Measurements from ENCODE around the gene DNAI1.
"Not testable (repeated sequence)": the region's sequence is repeated elsewhere in the genome, so short reads cannot be mapped to it uniquely, and the experiment has no call there.

The DNAI1 gene

DNA sequence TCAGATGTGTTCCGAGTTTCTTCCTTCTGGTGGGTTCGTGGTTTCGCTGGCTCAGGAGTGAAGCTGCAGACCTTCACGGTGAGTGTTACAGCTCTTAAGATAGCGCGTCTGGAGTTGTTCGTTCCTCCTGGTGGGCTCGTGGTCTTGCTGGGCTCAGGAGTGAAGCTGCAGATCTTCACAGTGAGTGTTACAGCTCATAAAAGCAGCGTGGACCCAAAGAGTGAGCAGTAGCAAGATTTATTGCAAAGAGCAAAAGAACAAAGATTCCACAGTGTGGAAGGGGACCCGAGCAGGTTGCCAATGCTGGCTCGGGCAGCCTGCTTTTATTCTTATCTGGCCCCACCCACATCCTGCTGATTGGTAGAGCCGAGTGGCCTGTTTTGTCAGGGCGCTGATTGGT, 23.0 kb downstream of the DNAI1 start:
- DNase-seq; in situ Hi-C loops (cut with HindIII; ENCODE audit: low pct_ligation_motif_present, low pct_unique_long_range_greater_than_20kb, low sequenced_read_pairs): not testable (repeated sequence)

DNA sequence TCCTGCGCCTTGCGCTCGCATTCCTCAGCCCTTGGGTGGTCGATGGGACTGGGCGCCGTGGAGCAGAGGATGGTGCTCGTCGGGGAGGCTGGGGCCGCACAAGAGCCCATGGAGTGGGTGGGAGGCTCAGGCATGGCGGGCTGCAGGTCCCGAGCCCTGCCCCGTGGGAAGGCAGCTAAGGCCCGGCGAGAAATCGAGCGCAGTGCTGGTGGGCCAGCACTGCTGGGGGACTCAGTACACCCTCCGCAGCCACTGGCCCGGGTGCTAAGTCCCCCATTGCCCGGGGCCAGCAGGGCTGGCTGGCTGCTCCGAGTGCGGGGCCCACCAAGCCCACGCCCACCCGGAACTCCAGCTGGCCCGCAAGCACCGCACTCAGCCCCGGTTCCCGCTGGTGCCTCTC, 24.1 kb downstream of the DNAI1 start:
- in situ Hi-C loops (cut with HindIII; ENCODE audit: low pct_ligation_motif_present, low pct_unique_long_range_greater_than_20kb, low sequenced_read_pairs); DNase-seq: not testable (repeated sequence)

DNA sequence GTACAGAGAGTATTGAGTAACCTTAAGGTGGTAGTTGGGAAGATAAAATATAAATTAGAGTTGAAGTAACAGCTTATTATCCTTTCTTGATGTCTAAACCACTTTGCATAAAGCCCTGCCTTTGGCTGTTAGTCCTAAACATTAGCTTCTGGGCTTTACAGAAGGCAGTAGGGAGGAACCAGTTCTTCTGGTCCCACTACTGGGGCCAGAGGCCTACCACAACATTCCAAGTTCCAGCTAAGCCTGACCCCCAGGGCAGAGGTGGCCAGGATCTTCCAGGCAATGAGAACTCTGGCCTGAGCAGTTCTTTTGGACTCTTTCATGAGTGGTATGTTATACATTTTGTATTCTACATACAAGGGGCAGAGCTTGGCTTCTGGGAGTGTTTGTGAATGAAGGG, 26.1 kb downstream of the DNAI1 start:
- in situ Hi-C loops (cut with HindIII; ENCODE audit: low pct_ligation_motif_present, low pct_unique_long_range_greater_than_20kb, low sequenced_read_pairs): no loop called here
- no peak for DNase-seq

DNA sequence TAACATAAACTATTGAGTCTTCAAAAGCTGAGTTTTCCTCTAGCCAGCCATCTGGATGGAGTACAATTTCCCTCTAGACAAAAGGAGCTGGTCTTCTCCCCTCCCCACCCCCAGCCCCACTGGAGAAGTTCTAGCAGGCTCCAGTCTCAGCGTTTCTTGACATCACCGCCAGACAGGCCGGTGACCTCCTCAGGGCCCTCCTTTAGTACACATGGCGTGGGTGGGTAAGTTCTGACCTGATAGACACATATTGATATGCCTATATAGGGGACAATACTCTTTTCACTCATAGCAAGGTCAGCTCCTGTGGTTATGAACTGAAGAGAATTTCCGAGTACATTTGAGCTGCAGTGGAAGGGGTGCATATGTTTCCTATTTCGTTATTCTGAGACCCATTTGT, 27.2 kb downstream of the DNAI1 start:
- in situ Hi-C loops (cut with HindIII; ENCODE audit: low pct_ligation_motif_present, low pct_unique_long_range_greater_than_20kb, low sequenced_read_pairs): no loop called here
- DNase-seq: no peak

DNA sequence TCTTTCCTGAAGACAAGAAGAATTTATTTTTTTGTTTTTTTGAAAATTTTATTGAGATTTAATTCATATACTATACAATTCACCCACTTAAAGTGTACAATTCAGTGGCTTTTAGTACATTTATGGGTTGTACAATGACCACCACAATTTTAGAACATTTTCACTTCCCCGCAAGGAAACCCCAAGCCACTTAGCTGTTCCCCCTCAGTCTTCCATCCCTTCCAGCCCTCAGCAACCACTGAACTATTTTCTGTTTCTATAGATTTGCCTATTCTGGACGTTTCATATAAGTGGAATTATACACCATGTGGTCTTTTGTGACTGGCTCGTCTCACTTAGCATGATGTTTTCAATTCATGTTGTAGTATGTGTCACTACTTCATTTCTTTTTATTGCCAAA, 28.0 kb downstream of the DNAI1 start:
- in situ Hi-C loops (cut with HindIII; ENCODE audit: low pct_ligation_motif_present, low pct_unique_long_range_greater_than_20kb, low sequenced_read_pairs): no loop called here
- DNase-seq: no peak

DNA sequence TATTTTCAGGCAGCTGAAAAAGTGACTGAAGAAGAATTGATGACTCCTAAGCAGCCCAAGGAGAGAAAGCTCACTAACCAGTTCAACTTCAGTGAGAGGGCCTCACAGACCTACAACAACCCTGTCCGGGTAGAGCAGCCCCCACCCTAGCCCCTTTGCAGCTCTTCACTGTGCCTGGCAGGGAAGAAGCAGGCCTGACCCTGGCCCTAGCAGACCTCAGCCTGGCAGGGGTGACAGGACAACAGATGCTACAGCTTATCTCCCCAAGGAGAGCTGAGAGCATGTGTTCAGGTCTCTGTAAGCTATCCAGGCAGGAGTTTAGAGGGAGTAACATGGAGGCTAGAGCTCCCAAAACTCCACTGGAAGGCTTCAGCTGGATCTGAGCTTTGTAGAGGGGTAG, 31.8 kb downstream of the DNAI1 start:
- in situ Hi-C loops (cut with HindIII; ENCODE audit: low pct_ligation_motif_present, low pct_unique_long_range_greater_than_20kb, low sequenced_read_pairs): no loop called here
- no peak for DNase-seq

DNA sequence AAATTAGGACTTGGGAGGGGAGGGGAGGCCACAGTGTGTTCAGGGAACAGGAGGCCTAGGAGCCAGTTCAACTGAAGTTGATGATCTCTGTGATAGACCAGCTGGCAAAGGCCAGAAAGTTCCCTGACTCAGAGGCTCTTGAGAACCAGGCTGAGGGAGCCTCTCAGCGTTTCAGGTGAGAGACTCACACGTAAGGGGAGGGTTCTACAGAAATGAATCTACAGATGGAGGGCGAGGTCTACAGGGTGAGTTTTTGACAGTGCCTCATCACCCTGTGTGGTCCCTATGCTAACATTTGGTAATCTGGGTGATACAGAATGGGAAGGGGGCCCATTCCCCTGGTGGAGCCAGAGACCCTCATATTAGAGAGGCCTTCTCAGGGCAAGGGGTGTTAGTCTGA, 32.2 kb downstream of the DNAI1 start:
- in situ Hi-C loops (cut with HindIII; ENCODE audit: low pct_ligation_motif_present, low pct_unique_long_range_greater_than_20kb, low sequenced_read_pairs): no loop called here
- DNase-seq: no peak

DNA sequence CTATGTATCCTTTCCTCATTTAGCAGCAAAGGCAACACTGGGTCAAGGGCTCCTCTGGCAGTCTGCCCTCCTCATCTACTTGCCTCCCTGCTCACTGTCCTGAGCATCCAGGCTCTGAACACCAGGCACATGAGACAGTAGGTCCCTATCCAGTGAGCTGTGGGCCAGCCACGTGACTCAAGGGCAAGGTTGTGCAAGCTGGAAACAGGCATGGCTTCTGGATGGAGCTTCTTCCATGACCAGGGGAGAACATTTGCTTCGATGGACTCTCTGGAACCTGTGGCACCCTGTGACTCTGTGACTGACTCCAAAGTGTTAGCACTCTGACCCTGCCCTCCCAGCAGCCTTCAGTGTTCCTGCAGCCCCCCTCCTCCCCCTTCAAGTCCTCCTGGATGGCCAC, 33.0 kb downstream of the DNAI1 start:
- DNase-seq: no peak
- in situ Hi-C loops (cut with HindIII; ENCODE audit: low pct_ligation_motif_present, low pct_unique_long_range_greater_than_20kb, low sequenced_read_pairs): no loop called here

DNA sequence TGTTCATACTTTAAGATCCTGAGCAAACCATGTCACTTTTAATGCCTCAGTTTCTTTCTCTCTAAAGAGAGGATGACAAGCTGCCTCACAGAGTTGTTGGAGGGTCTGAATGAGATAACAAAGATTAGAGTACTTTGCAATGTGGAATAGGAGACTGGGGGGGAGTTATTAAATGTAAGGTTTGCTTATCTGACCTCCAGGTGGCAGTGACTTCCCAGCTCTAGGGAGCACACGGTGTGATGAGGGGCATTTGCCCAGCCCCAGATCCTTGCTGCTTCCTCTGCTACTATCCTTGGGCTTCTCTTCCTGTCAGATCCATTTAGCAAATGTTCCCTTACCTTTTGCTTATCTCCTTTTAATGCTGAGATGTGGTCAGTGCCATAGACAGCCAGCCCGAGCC, 33.4 kb downstream of the DNAI1 start:
- no peak for DNase-seq
- in situ Hi-C loops (cut with HindIII; ENCODE audit: low pct_ligation_motif_present, low pct_unique_long_range_greater_than_20kb, low sequenced_read_pairs): no loop called here

DNA sequence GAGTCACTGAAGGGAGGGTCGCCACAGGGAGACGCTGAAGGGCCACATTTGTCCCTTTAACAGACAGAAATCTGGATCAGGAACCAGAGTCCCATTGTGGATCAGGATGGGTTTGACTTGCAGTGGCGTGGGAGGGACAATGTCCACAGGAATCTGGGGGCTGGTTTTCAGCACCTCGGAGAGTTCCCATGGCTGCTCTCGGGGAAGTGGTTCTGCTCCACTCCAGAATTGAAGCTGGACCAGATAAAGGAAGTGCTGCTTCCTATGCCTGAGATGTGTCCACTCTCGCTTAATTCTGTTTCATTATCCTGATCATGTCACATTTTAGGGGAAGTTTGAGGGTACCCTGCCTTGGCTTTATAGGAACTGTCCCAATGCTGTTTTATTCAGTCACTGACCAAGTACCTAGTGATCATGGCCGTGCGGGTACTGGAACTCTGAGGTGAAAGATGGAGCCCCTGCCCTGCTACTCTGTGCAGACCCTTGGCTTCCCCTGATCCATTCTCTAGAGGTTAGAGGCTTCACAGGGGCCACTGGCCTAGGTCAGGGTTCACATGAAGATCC, 35.4 kb downstream of the DNAI1 start:
- DNase-seq: peak; percentile 45
- in situ Hi-C loops (cut with HindIII; ENCODE audit: low pct_ligation_motif_present, low pct_unique_long_range_greater_than_20kb, low sequenced_read_pairs): no loop called here

DNA sequence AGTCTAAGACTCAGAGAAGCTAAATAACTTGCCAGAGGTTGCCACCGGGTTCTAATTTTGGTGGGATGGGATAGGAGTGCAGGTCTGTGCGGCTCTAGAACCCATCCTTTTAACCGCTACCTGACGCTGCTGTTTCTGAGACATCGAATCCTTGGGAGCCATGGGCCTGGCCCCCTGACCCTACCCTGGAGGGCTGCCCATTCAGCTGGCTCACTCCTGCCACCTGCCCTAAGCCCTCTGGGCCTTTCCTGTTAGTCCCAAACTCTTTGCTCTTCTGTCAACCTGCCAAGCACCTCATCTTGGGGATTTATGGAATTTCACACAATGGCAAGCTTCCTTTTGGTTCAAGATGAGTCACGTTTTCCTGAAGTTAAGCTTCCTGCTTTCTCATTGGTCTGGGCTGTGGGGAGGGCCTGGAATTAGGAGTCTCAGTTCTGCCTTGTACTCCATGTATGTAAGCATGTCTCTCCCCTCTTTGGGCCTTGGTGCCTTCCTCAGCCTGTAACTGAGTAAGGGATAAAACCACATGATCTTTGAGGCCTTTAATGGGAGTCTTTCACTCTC, 37.6 kb downstream of the DNAI1 start:
- in situ Hi-C loops (cut with HindIII; ENCODE audit: low pct_ligation_motif_present, low pct_unique_long_range_greater_than_20kb, low sequenced_read_pairs): no loop called here
- no peak for DNase-seq

DNA sequence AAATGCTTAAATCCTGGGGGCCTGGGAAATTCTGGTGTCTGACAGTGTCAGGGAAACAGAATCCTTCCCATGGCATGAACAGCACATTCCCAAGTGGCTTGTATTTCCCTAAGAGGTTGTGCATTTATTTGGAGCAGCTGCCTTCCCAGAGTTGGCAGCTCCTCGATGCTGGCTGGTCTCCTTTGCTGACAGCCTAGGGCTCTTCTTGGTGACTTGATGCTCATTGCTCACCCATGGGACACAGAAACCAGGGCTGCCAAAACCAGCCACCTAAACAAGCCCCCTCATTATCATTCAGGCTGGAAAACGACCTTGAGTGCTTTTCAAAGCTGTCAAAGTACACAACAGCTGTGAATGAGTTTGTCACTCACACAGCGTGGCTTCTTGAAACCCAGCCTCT, 39.9 kb downstream of the DNAI1 start:
- in situ Hi-C loops (cut with HindIII; ENCODE audit: low pct_ligation_motif_present, low pct_unique_long_range_greater_than_20kb, low sequenced_read_pairs): no loop called here
- no peak for DNase-seq

DNA sequence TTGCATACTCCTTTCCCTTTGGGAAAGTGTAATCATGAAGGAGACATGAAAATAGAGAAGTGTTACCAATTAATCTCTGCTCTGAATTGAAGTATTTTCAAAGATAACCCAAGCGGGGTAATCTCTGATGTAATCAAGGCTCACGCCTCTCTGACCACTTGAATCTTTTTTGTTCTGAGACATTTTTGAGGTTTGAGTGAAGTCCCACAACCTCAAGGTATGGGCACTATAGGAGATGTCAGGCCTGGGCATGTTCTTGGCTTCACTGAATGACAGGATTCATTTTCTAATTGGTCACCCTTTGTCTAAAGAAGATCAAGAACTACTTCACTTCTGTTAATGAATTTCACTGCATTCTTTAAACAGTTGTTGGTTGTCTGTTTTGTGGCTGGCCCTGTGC, 40.5 kb downstream of the DNAI1 start:
- in situ Hi-C loops (cut with HindIII; ENCODE audit: low pct_ligation_motif_present, low pct_unique_long_range_greater_than_20kb, low sequenced_read_pairs): no loop called here
- DNase-seq: no peak

DNA sequence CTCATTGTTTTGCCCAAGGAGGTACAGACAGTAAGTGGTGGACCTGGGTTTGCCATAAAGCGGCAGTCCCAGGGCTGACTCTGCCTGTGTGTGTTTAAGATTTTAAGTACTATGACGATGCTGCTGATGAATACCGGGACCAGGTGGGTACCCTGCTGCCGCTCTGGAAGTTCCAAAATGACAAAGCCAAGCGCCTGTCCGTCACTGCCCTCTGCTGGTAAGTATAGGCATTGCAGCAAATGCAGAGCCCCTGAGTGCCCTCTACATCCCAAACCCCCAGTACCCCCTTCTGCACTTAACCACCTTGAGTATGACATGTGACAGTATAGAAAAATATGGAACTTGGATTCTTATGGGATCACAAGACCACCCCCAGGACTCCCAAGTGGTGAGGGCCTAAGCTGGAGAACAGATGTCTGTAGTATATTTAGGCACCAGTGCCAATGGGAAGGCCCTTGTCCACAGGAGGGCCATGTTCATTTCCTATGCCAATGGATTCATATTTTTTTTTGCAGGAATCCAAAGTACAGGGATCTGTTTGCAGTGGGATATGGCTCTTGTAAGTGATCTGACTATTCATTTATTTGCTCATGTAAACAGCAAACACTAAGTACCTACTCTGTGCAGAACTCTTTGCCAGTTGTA, 42.1 kb downstream of the DNAI1 start:
- DNase-seq: peak; percentile 42
- in situ Hi-C loops (cut with HindIII; ENCODE audit: low pct_ligation_motif_present, low pct_unique_long_range_greater_than_20kb, low sequenced_read_pairs): no loop called here

DNA sequence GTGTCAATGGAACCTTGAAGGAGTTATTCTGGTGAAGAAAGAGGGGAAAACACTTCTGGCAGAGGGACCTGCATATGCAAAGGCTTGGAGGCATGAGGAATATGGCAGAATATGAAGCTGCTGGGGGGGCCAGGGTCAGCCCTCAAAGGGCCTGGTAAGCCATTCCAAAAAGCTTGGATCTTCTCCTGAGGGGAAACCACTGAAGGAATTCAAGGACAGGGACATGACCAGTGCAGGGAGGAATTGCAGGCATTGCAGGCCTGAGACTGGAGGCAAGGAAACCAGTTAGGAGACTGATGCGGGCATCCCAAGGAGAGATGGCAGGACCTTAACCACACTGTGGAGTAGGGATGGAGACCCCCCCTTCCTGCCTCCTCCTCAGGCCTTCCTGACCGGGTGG, 42.8 kb downstream of the DNAI1 start:
- in situ Hi-C loops (cut with HindIII; ENCODE audit: low pct_ligation_motif_present, low pct_unique_long_range_greater_than_20kb, low sequenced_read_pairs): no loop called here

DNA sequence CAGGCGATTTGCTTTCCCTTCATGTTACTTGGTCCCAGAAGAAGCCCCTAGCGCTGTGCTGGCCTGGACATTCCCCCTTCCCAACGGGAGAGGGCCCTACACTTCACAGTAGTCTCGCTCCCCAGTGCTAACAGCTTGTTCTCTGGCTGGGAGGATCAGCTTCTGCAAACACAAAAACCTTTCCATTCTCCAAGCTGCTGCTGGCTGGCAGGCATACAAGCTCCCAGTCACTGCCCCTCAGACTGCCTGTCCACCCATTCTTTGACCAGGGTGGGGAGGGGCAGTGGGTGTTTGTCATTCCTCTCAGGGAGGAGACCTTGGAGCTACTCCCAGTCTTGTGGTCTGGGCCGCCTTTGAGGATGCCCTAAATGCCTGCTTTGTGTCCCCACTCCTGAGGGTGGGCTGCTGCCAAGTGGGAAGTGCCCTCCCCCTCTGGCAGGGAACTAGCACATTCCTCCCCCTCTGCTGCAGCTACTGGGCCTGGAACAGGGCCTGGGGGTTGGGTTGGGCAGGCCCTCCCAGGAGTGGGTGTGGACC, 43.4 kb downstream of the DNAI1 start:
- in situ Hi-C loops (cut with HindIII; ENCODE audit: low pct_ligation_motif_present, low pct_unique_long_range_greater_than_20kb, low sequenced_read_pairs): no loop called here

More for the DNA sequence above, 42.8 kb downstream of the DNAI1 start:
- no peak for DNase-seq

DNA sequence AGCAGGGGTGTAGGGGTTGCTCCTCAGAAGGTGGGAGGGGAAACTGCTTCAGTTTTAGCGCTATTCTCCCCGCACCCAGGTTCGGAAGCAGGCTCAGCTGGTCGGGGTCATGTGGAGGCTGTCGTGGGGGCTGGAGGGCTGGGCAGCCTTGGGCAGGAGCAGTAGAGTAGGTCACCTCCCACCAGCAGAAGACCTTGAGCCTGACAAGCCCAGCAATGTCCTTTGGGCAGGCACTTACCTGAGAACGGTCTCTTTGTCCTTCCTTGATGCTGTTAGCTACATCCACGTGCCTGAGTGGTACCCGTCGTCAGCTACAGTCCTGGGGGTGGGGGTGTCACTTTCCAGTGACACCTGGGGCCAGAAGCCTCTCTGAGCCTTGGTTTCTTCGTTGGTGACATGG, 43.9 kb downstream of the DNAI1 start:
- in situ Hi-C loops (cut with HindIII; ENCODE audit: low pct_ligation_motif_present, low pct_unique_long_range_greater_than_20kb, low sequenced_read_pairs): no loop called here
- no peak for DNase-seq

More for the DNA sequence above, 43.4 kb downstream of the DNAI1 start:
- DNase-seq: no peak

DNA sequence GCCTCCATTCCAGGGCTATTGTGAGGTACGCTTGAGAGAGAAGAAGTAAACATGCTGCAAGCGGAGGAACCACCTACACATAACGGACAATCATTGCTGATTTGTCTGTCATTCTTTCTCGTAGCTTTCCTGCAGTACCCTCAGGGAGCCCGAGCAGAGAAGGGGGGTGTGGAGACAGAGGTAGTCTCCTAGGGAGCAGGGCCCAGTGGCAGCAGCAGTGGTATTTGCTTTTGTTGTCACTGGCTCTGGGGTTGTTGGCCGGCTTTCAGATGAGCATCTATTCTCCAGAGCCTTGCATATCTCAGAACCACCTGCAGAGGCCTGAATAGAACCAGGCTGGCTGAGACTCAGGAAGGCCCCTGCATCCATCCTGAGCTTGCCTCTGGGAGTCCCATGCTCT, 44.3 kb downstream of the DNAI1 start:
- in situ Hi-C loops (cut with HindIII; ENCODE audit: low pct_ligation_motif_present, low pct_unique_long_range_greater_than_20kb, low sequenced_read_pairs): no loop called here

DNA sequence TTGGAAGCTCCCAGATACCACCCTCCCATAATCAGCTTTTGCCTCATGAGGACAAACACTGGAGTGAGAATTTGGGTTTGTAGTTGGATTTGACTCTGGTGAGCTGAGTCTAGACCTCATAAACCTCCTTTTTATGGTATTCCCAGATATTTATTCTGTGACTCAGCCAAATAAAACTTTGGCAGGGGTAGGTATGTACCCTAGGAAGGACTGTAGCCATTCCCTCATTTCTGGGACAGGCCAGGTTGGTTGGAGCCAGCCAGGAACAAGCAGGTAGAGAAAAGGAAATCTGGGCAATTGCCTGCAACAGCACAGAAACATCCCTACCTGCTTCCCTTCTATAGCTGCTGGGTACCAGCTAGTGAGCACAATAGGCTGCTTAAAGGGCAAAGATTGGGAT, 44.8 kb downstream of the DNAI1 start:
- DNase-seq: no peak
- in situ Hi-C loops (cut with HindIII; ENCODE audit: low pct_ligation_motif_present, low pct_unique_long_range_greater_than_20kb, low sequenced_read_pairs): no loop called here

More for the DNA sequence above, 44.3 kb downstream of the DNAI1 start:
- DNase-seq: no peak
